ENCODE measurements around the gene NKAIN2.

The NKAIN2 gene

DNA sequence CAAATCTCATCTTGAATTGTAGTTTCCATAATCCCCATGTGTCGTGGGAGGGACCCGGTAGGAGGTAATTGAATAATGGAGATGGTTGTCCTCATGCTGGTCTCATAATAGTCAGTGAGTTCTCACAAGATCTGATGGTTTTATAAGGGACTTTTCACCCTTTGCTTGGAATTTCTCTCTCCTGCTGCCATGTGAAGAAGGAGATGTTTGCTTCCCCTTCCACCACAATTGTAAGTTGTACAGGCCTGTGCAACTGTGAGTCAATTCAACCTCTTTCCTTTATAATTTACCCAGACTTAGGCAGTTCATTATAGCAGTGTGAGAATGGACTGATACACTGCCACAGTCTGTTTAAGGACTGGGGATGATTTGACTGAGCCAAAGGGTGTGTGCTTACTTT is 44.7 kb downstream of the NKAIN2 start:
- no peak for DNase-seq (ENCODE audit: low read depth)
- TF ChIP-seq, protein P1, sequence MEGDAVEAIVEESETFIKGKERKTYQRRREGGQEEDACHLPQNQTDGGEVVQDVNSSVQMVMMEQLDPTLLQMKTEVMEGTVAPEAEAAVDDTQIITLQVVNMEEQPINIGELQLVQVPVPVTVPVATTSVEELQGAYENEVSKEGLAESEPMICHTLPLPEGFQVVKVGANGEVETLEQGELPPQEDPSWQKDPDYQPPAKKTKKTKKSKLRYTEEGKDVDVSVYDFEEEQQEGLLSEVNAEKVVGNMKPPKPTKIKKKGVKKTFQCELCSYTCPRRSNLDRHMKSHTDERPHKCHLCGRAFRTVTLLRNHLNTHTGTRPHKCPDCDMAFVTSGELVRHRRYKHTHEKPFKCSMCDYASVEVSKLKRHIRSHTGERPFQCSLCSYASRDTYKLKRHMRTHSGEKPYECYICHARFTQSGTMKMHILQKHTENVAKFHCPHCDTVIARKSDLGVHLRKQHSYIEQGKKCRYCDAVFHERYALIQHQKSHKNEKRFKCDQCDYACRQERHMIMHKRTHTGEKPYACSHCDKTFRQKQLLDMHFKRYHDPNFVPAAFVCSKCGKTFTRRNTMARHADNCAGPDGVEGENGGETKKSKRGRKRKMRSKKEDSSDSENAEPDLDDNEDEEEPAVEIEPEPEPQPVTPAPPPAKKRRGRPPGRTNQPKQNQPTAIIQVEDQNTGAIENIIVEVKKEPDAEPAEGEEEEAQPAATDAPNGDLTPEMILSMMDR (IDR thresholded peaks at IDR 0.05; ENCODE audit: low read depth, low read length, missing control alignments) = no peak

DNA sequence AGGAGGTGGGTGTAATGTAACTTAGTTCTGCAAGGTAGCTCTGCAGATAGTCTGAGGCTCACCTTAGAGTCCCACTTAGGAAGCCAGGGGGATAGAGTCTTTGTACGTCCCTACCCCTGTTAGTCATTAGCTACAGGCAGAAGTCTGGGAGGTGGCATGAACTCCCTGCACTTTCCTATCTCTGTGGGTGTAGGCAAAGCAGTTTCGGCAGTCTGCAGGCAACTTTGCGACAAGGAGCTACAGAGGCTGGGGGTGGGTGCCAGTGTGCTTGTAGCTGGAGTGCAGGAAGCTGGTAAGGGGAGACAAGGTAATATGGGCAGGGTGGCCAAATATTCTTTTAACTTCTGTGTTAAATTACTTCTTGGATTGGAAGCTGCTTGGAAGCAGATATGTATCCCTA is 45.7 kb downstream of the NKAIN2 start:
- DNase-seq (ENCODE audit: low read depth) = no peak
- H3K4me3 ChIP-seq (ENCODE audit: low read depth, low read length) = no peak overlapping the region
- TF ChIP-seq, protein P1 (IDR thresholded peaks at IDR 0.05; ENCODE audit: low read depth, low read length, missing control alignments) = no peak

More for the DNA sequence above, 44.7 kb downstream of the NKAIN2 start:
- no peak overlapping the region for H3K4me3 ChIP-seq (ENCODE audit: low read depth, low read length)

DNA sequence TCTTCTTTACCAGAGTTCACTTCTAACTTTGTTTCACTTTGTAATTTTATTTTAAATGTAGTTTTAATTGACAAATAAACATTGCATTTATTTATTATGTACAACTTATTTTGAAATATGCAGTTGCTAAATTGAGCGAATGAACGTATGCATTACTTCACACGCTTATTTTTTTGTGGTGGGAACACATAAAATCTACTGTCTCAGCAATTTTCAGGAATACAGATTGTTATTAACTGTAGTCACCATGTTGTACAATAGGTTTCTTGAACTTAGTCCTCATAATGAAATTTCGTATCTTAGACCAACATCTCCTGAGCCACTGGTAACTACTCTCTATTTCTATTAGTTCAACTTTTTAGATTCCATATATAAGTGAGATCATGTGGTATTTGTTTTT is 46.9 kb downstream of the NKAIN2 start:
- no peak for DNase-seq (ENCODE audit: low read depth)
- TF ChIP-seq, protein P1 (IDR thresholded peaks at IDR 0.05; ENCODE audit: low read depth, low read length, missing control alignments) = no peak
- H3K4me3 ChIP-seq (ENCODE audit: low read depth, low read length) = no peak overlapping the region

DNA sequence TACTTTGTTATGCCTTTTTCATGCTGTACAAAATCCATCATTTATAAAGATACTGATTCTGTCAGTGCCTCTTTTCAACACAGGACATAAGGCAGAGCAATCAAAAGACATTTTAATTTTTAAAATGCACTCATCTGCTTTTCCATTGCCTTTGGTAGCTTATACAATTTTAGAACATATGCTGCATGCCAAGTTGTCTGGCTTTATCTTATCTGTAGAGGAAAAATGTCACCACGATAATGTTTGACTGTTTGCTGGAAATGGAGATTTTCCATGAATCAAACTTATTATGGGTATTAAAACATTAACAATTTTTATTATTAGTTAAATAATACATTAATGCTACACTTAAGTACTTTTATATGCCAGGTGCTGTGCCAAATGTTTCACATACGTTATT is 50.5 kb downstream of the NKAIN2 start:
- no peak for DNase-seq (ENCODE audit: low read depth)
- TF ChIP-seq, protein P1 (IDR thresholded peaks at IDR 0.05; ENCODE audit: low read depth, low read length, missing control alignments) = no peak
- H3K4me3 ChIP-seq (ENCODE audit: low read depth, low read length) = no peak overlapping the region

DNA sequence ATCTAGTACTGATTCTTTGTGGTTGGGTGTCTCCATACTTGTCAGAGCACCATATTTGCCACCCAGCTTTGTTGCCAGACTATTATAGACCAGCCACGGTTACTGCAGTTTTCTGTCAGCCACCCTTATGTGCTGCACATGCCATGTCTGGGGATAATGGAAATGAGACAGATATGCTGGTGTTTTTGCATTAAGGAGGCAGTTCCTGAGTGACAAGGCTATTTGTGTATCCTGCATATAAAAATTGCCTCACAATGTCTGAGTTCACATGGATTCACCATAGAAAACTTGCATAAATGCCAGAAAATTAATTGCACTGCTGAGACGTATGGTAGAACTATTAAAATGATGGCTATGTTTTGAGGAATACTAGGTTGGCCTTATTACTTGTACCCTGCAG is 51.8 kb downstream of the NKAIN2 start:
- TF ChIP-seq, protein P1 (IDR thresholded peaks at IDR 0.05; ENCODE audit: low read depth, low read length, missing control alignments) = no peak
- no peak overlapping the region for H3K4me3 ChIP-seq (ENCODE audit: low read depth, low read length)
- no peak for DNase-seq (ENCODE audit: low read depth)

DNA sequence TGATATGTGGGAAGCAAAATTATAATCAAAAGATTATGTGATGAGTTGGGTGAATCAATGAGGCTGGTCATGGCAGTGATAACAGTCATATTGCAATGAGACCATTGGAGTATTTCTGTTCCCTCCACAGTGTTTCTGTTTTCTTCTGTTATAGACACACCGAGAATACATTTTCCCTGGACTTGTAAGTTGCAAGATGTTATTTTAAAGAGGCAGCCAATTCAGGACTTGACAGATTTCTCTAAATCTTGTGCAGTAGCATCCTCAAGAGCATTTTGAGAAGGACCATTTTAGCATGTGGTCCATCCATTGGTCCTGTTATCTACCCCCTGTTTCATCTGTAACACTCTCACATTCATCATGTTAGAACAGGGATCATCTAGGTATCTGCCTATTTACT is 55.6 kb downstream of the NKAIN2 start:
- no peak overlapping the region for H3K4me3 ChIP-seq (ENCODE audit: low read depth, low read length)
- DNase-seq (ENCODE audit: low read depth) = no peak
- TF ChIP-seq, protein P1 (IDR thresholded peaks at IDR 0.05; ENCODE audit: low read depth, low read length, missing control alignments) = no peak

DNA sequence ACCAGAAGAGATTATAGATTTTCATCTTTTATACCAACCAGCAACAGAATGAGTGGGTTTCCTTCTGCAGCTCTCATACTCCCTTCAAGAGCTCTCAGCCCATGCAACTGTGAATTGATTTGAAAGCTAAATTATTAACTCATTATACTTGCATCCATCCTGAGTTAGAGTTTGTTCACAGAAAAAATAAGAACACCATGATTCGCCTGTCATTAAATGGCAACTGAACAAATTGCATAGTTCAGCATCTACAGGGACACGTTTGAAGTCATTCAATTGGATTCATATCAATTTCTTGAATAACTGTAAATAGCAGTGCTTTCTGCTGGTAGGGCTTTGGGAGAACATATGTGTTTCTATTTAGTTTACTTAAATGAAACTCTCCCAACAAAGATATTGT is 65.7 kb downstream of the NKAIN2 start:
- H3K4me3 ChIP-seq (ENCODE audit: low read depth, low read length) = no peak overlapping the region
- no peak for DNase-seq (ENCODE audit: low read depth)
- TF ChIP-seq, protein P1 (IDR thresholded peaks at IDR 0.05; ENCODE audit: low read depth, low read length, missing control alignments) = no peak
